ENCODE data around the gene FDXR.
"Not testable (repeated sequence)": the region's sequence is repeated elsewhere in the genome, so short reads cannot be mapped to it uniquely, and the experiment has no call there.

Gene FDXR

DNA sequence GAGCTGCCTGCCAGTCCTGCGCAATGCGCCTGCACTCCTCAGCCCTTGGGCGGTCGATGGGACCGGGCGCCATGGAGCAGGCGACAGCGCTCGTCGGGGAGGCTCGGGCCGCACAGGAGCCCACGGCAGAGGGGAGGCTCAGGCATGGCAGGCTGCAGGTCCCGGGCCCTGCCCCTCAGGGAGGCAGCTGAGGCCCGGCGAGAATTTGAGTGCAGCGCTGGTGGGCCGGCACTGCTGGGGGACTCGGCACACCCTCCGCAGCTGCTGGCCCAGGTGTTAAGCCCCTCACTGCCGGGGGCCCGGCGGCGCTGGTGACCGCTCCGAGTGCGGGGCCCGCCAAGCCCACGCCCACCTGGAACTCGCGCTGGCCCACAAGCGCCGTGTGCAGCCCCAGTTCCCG lies 34.2 kb upstream of the FDXR start:
- H3K27ac Mint-ChIP-seq, result no peak overlapping the region
- no peaks in the 10 kb centered on the region for H3K4me1 Mint-ChIP-seq
- no peaks in the 10 kb centered on the region for H3K9me3 Mint-ChIP-seq
- no peaks in the 10 kb centered on the region for H3K36me3 Mint-ChIP-seq
- ATAC-seq (ENCODE audit: low read depth), result no peak
- H3K27me3 Mint-ChIP-seq, result peaks cover 13% of the 10 kb centered on the region
- no peak overlapping the region for H3K4me3 Mint-ChIP-seq
- DNase-seq (ENCODE audit: low spot score in 2 of 2), result no peak

DNA sequence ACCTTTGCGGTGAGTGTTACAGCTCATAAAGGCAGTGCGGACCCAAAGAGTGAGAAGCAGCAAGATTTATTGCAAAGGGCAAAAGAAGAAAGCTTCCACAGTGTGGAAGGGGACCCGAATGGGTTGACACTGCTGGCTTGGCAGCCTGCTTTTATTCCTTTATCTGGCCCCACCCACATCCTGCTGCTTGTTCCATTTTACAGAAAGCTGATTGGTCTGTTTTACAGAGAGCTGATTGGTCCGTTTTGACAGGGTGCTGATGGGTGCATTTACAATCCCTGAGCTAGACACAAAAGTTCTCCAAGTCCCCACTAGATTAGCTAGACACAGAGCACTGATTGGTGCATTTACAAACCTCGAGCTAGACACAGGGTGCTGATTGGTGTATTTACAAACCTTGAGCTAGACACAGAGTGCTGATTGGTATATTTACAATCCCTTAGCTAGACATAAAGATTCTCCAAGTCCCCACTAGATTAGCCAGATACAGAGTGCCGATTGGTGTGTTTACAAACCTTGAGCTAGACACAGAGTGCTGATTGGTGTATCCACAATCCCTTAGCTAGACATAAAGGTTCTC lies 33.5 kb upstream of the FDXR start:
- H3K4me3 Mint-ChIP-seq; DNase-seq (ENCODE audit: low spot score in 2 of 2); H3K9me3 Mint-ChIP-seq; ATAC-seq (ENCODE audit: low read depth); H3K27ac Mint-ChIP-seq; H3K4me1 Mint-ChIP-seq; H3K36me3 Mint-ChIP-seq: not testable (repeated sequence)
- peaks cover 13% of the 10 kb centered on the region for H3K27me3 Mint-ChIP-seq

DNA sequence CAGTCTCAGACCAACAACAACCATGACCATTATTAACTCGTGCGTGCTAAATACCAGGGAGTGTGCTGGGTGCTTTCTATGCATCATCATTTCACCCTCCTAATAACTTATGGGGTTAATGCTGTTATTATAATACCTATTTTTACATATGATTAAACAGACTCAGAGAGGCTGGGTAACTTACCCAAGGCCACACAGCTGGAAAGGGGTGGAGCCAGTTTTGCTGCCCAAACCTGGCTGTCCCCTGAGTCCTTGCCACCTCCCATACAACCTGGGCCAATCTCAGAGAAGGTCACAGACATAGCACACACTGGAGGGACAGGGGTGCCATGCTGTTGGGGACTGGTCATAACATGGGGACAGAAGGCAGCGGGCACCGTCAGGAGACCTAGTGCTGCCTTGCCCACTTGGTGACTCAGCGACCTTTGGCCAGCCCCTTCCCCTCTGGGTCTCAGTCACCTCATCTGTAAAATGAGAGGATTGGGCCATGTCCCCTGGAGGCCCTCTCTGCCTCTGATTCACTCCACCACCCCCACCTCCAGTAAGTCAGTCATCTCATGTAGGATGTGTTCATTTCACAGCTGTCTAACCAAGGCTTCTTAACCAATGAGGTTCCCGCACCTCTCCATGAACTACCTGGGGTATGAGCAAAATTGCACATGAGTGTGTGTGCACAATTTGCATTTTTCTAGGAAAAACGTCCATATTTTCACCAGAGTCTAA lies 32.1 kb upstream of the FDXR start:
- Mint-ChIP-seq H3K4me1 (no peaks in the 10 kb centered on the region), H3K27me3 (peaks cover 16% of the 10 kb centered on the region), H3K27ac (no peak overlapping the region), H3K36me3 (no peaks in the 10 kb centered on the region), H3K9me3 (no peaks in the 10 kb centered on the region), H3K4me3 (no peak overlapping the region)
- ATAC-seq (ENCODE audit: low read depth) (no peak), DNase-seq (ENCODE audit: low spot score in 2 of 2) (no peak)

DNA sequence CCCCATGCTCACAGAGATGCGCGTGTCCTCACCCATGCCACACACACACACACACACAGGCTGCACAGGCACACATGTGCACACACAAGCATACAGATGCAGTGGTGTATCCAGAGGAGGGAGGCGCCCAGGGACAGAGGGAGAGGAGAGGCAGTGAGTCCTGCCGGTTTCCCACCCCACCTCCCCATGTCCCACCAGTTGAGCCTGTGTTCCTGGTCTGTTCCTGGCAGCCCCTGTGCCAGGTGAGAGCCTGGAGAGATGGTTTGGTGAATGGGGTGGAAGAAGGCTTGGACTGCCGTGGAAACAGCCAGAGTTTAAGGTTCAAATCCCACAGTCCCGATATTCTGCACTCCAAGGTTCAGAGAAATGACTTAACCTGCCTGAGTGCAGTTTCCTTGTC lies 30.9 kb upstream of the FDXR start:
- DNase-seq (ENCODE audit: low spot score in 2 of 2) (no peak), ATAC-seq (ENCODE audit: low read depth) (no peak)
- no peaks in the 10 kb centered on the region for H3K4me1 Mint-ChIP-seq
- no peak overlapping the region for H3K27ac Mint-ChIP-seq
- no peaks in the 10 kb centered on the region for H3K9me3 Mint-ChIP-seq
- H3K4me3 Mint-ChIP-seq, result no peak overlapping the region
- H3K27me3 Mint-ChIP-seq, result peaks cover 18% of the 10 kb centered on the region
- no peaks in the 10 kb centered on the region for H3K36me3 Mint-ChIP-seq

DNA sequence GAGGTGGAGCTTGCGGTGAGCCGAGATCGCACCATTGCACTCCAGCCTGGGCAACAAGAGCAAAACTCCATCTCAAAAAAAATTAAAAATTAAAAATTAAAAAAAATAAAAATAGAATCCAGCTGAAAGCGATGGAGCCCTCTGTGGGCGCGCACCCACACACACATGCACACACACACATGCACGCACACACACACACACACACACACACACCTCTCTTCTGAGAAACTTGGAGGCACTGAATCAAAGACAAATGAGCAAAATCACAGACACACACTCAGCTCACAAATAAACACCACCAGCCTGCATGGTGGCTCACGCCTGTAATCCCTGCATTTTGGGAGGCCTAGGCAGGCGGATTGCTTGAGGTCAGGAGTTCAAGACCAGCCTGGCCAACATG lies 30.2 kb upstream of the FDXR start:
- H3K27me3 Mint-ChIP-seq, result peaks cover 16% of the 10 kb centered on the region
- no peaks in the 10 kb centered on the region for H3K36me3 Mint-ChIP-seq
- H3K27ac Mint-ChIP-seq, result no peak overlapping the region
- no peaks in the 10 kb centered on the region for H3K4me1 Mint-ChIP-seq
- DNase-seq (ENCODE audit: low spot score in 2 of 2) (no peak), ATAC-seq (ENCODE audit: low read depth) (no peak)
- no peaks in the 10 kb centered on the region for H3K9me3 Mint-ChIP-seq
- H3K4me3 Mint-ChIP-seq, result no peak overlapping the region

DNA sequence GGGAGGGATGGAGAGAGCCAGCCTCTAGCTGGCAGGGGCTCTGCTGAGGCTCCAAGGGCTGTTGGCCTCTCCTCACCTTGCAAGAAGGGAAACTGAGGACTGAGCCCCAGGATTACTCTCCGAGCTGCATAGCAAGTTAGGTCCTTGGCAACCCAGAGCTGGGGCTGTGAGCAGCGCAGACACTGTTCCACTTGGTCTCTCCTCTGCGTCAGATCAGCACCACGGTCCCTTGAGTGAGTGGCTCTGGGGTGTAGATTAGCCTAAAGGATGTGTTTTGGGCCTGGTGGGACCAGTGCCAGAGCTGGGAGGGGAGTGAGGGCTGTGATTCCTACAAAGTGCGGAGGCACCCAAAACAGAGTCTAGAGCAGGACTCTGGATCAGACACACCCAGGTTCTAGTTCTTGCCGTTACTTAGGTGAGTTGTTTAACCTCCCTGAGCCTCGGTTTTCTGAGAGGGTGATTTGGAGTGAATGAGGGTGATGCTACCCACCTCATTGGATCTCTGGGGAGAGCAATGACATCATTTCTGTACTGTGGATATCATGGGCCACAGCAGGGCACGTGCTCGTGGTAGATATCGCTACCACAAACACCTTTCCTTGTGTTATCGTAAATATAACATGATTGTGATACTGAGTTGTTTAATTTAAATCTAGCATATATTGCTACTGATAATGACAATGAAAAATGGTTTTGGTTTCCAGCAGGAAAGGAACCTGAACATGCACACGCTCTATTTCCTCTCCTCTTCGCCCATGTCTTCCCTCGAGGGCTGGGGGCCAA lies 28.8 kb upstream of the FDXR start:
- H3K4me3 Mint-ChIP-seq, result no peak overlapping the region
- no peaks in the 10 kb centered on the region for H3K4me1 Mint-ChIP-seq
- ATAC-seq (ENCODE audit: low read depth), result no peak
- no peaks in the 10 kb centered on the region for H3K9me3 Mint-ChIP-seq
- DNase-seq (ENCODE audit: low spot score in 2 of 2), result no peak
- H3K27ac Mint-ChIP-seq, result no peak overlapping the region
- no peaks in the 10 kb centered on the region for H3K36me3 Mint-ChIP-seq
- peaks cover 18% of the 10 kb centered on the region for H3K27me3 Mint-ChIP-seq

DNA sequence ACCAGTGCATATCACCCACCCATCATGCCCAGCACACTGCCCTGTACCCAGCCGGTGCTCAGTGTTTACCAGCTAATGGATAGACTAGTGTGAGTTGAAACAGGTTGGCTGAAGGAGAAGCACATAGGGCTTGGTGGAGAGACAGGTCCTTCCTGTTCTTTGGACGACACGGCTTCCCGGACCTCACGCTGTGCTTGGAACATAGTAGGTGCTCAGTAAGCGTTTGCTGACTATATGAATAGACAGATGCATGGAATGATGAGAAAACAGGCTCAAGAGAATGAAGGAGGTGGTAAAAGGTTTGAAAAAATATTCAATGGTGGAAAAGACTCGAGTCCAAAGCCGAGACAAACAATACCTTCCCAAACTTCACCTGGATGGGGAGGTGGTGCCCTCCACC lies 27.4 kb upstream of the FDXR start:
- ATAC-seq (ENCODE audit: low read depth), result no peak
- no peaks in the 10 kb centered on the region for H3K4me1 Mint-ChIP-seq
- H3K36me3 Mint-ChIP-seq, result no peaks in the 10 kb centered on the region
- peaks cover 20% of the 10 kb centered on the region for H3K27me3 Mint-ChIP-seq
- no peak for DNase-seq (ENCODE audit: low spot score in 2 of 2)
- no peak overlapping the region for H3K27ac Mint-ChIP-seq
- no peaks in the 10 kb centered on the region for H3K9me3 Mint-ChIP-seq
- H3K4me3 Mint-ChIP-seq, result no peak overlapping the region

DNA sequence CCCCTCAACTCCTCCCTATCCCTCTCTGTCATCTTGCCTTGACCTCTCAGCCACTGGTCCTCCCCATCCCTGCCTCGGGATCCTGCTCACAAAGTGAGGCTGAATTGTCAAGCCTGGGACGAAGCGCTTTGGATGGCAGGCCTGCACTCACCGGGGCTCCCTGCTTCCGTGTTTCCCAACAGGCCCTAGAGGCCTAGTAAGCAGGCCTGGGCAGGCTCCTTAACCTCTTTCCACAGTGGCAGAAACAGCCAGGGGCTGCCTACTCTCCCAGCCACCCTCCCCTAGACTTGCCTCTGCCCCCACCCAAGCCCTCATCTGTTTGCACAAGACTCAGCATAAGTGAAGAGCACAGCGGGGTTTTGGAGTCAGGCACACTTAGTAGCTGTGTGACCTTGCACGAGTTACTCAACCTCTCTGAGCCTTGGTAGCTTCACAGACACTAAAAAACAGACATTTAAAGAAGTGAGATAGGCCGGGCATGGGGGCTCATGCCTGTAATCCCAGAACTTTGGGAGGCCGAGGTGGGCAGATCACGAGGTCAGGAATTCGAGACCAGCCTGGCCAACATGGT lies 25.7 kb upstream of the FDXR start:
- no peak for DNase-seq (ENCODE audit: low spot score in 2 of 2)
- Mint-ChIP-seq H3K27ac (no peak overlapping the region), H3K27me3 (peaks cover 22% of the 10 kb centered on the region), H3K4me1 (peaks cover 3% of the 10 kb centered on the region), H3K4me3 (no peak overlapping the region), H3K9me3 (no peaks in the 10 kb centered on the region), H3K36me3 (no peaks in the 10 kb centered on the region)
- ATAC-seq (ENCODE audit: low read depth), result no peak

DNA sequence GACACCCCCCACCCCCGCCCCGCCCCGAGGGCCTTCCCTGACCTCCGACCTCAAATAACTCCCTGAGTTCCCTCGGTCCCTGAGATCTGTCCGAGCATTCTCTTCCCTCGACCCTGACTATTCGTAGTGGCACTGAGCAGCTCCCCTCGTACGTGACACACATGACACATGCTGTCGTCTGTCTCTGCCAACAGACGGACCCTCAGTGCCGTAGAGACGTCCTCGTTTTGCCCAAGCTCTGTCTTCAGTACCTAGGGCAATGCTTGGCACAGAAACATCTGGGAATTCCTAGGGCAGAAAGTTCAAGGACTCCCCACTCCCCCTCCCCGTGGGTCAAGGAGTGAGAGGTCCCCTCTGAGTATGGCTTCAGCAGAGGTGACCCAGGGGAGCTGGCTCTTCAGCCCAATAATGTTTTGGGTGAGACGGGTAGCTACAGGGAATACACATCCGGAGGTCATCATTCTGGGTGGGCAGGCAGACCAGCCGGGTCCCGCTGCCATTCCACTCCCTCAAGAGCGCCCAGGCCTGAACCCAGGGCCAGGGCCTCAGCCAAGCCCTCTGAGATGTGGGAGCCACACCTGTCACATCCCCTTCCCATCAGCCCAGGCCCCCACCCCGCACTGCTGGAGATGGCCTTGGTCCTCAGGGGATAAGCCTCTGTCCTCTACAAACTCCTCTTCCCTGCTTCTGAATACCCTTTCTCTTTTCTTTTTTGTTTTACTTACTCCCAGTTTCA lies 21.3 kb upstream of the FDXR start:
- no peak for ATAC-seq (ENCODE audit: low read depth)
- H3K27ac Mint-ChIP-seq, result no peak overlapping the region
- peaks cover 6% of the 10 kb centered on the region for H3K4me1 Mint-ChIP-seq
- H3K9me3 Mint-ChIP-seq, result no peaks in the 10 kb centered on the region
- H3K4me3 Mint-ChIP-seq, result peak overlapping the region; percentile 59
- H3K36me3 Mint-ChIP-seq, result no peaks in the 10 kb centered on the region
- DNase-seq (ENCODE audit: low spot score in 2 of 2), result no peak
- peaks cover 25% of the 10 kb centered on the region for H3K27me3 Mint-ChIP-seq

DNA sequence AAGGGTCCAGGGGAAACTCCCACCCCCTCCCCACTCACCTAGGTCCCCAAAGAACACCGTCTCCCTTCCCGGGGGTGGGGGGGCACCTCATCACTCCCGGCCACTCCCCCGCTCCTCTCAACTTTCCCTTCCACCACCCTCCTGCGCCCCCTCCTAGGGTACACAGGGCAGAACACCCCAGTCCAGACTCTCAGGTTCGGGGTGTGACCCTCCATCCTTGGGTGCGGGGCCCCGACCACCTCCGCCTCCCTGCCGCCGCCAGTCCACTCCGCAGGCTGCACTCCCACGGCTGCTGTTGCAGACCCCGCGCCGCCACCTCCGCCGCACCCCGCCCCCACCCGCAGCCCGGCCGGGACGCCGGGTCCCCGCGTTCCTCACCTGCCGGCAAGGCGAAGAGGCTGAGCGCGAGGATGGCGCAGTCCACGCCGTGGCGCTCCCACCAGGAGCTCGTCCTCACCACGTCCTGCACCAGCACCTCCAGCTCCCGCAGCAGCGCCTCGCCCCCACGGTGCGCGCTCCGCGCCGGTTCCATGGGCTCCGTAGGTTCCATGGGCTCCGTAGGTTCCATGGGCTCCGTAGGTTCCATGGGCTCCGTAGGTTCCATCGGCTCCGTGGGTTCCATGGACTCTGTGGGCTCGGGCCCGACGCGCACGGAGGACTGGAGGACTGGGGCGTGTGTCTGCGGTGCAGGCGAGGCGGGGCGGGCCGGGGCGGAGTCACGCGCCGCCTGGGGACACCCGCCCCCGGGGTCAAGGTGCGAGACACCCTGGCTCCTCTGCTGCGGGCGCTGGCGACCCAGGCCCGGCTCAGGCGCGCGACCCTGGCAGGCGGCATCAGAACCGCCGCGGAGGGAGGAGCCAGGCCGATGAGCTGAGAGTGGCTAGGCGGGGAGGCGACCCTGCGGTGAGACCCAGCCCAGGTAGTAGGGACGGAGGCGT lies 20.4 kb upstream of the FDXR start, which contains the start of gene FADS6:
Gene FADS6 (minus strand): TSS at position 660 of the 938 bp plus-strand sequence. CDS start 38 bp downstream, at position 622.
- peaks cover 6% of the 10 kb centered on the region for H3K4me1 Mint-ChIP-seq
- peak within 1 kb of the TSS; percentile 59 for H3K4me3 Mint-ChIP-seq
- no peaks in the 10 kb centered on the region for H3K9me3 Mint-ChIP-seq
- no peak within 1 kb of the TSS for H3K27ac Mint-ChIP-seq
- peaks cover 26% of the 10 kb centered on the region for H3K27me3 Mint-ChIP-seq
- DNase-seq (ENCODE audit: low spot score in 2 of 2) (no peak), ATAC-seq (ENCODE audit: low read depth) (peak; percentile 26)
- H3K36me3 Mint-ChIP-seq, result no peaks in the 10 kb centered on the region

DNA sequence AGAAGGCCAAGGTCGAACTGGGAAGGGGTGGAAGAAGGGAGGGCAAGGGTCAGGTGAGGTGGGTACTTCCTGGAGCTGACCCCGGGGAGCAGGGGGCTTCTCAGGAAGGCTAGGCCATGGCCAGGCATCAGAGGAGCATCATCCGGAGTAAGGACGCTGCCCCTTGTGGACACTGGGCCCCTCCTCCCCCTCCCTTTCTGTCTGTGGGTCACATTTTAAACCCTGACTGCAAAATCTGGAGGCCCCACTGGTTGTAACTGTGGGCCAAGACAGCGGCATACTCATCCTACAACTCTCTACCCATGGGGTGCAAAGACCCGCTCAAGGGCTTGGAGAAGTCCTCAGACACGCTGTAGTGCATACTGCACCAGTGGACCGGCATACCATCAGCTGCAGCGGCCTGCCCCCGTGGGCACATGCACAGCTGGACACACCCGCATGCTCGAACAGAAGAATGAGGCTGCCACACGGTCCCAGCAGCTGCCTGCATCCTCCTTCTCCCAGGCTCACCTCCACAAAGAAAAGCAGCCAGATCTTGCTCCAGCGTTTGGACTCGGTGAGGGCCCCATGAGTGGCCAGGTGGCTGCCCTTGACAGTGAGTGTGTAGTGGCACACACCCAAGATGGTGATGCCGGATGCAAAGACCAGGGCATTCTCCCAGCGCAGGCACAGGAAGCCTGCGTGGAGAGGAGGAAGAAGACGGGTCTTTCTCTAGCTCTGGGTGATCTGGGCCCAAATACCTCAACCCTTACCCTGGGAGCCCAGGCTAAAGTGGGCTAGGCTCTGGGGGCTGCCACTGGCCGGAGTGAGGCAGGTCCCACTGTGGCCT lies 19.4 kb upstream of the FDXR start:
- Mint-ChIP-seq H3K27ac (no peak overlapping the region), H3K4me1 (peaks cover 6% of the 10 kb centered on the region), H3K27me3 (peaks cover 28% of the 10 kb centered on the region), H3K9me3 (no peaks in the 10 kb centered on the region), H3K36me3 (no peaks in the 10 kb centered on the region), H3K4me3 (no peak overlapping the region)
- DNase-seq (ENCODE audit: low spot score in 2 of 2) (no peak), ATAC-seq (ENCODE audit: low read depth) (no peak)

DNA sequence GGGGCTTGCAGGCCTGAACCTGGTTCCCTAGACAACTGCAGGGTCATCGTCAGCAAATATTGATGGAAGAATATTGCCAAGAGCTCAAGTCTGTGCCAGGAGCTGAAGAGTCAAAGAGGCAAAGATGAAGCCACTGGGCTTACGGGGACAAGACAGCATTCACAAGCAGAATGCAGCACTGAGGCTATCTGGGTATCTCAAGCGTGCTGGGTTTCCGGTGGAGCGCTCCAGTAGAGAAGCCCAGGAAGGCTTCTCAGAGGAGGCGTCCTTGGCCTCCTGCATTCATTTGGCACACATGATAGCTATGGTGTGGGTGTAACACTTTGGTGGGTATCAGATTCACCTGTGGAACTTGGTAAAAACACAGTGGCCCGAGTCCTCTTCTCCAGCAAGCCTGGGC lies 17.8 kb upstream of the FDXR start:
- DNase-seq (ENCODE audit: low spot score in 2 of 2) (no peak), ATAC-seq (ENCODE audit: low read depth) (no peak)
- no peak overlapping the region for H3K4me3 Mint-ChIP-seq
- peaks cover 25% of the 10 kb centered on the region for H3K27me3 Mint-ChIP-seq
- no peak overlapping the region for H3K27ac Mint-ChIP-seq
- H3K4me1 Mint-ChIP-seq, result peaks cover 6% of the 10 kb centered on the region
- H3K36me3 Mint-ChIP-seq, result no peaks in the 10 kb centered on the region
- H3K9me3 Mint-ChIP-seq, result no peaks in the 10 kb centered on the region
